Suppressor macrophage (primary cell): ENCODE measurements around the gene LTBR.
"Not testable (repeated sequence)": the region's sequence is repeated elsewhere in the genome, so short reads cannot be mapped to it uniquely, and the experiment has no call there.

Source experiments
- DNase-seq, 4 experiments: peaks; one replicate each; pipeline ENCODE4 v3.0.0-alpha.2; 2020 to 2022
- total RNA-seq, 17 experiments: gene quantifications; one replicate each; lab custom pipeline; 2026; ENCODE audit warnings: mixed read lengths in 6 of 17, inconsistent platforms in 3 of 17; lab: John Stamatoyannopoulos, UW

Gene LTBR
- total RNA-seq: 44.2 to 131 (median 69.8) reads per million in 17 experiments

DNA sequence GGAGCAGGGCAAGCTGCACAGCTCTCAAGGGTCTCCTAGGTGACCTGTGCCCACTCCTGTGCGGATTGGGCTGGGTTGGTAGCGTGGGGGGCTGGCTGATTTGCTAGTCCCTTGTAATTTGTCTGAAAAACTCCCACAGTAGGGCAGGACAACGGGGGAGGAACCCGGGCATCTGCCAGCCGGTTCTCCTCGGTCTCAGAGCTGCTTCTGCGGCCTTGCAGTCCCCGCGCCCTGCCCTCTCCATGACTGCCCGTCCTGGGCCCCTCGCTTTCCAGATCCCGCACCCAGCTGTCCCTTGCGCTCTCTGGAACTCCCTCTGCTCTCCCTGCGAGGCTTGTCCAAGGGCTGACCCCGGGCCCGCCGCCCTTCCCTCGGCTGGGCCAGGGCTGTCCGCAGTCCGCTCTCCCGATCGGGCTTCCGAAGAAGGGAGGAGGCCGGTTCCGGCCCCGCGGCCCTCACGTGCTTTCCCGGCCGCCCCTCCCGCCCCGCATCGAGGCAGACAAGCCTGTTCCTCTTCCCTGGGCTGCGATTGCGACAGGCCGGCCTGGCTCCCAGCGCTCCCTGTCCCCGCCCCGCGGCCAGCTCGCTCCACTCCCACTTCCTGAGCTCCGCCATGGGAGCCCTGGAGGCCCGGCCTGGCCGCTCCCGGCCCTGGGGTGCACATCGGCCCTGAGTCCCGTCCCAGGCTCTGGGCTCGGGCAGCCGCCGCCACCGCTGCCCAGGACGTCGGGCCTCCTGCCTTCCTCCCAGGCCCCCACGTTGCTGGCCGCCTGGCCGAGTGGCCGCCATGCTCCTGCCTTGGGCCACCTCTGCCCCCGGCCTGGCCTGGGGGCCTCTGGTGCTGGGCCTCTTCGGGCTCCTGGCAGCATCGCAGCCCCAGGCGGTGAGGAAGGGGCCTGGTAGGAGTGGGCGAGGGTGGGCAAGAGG lies at the start of gene LTBR:
Gene LTBR, plus strand, starts transcription at position 591 of the 927 bp plus-strand sequence. Its CDS starts 197 bp downstream, at position 788.
- DNase-seq: peak; percentile 95 to 99 (median 98)

- DNase-seq: no peak
Measured at GRCh38 chr12:6334359-6334758, 49.6 kb upstream of the LTBR start.

DNA sequence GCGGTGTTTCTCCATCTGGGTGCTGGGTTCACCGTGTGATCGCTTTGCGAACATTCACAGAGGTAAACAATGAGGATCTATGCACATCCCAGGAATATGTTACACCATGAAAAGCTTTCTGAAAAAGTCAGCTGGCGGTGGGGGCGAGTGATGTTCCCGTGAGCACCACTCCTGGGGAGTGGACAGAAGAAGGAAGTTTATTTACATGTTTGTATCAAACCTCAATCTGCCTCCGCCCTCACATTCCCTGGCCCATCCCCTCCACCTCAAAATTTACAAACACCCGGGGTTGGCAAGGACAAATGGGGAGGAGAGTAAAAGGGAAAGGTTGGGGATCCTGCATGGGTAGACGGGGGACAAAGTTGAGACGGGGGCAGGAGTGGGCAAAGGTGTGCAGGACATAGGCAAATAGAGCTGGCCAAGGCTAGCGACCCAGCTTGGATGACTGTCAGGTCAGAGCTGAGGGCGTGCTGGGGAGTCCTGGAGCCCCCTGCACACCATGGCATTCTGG lies 49.0 kb upstream of the LTBR start:
- peak; percentile 36 to 73 (median 52) for DNase-seq

- DNase-seq: peak; percentile 84 to 92 (median 89)
Measured at GRCh38 chr12:6335451-6336078, 48.4 kb upstream of the LTBR start.

- peak; percentile 92 to 98 (median 96) for DNase-seq
Measured at GRCh38 chr12:6336079-6336888, 47.7 kb upstream of the LTBR start.

DNA sequence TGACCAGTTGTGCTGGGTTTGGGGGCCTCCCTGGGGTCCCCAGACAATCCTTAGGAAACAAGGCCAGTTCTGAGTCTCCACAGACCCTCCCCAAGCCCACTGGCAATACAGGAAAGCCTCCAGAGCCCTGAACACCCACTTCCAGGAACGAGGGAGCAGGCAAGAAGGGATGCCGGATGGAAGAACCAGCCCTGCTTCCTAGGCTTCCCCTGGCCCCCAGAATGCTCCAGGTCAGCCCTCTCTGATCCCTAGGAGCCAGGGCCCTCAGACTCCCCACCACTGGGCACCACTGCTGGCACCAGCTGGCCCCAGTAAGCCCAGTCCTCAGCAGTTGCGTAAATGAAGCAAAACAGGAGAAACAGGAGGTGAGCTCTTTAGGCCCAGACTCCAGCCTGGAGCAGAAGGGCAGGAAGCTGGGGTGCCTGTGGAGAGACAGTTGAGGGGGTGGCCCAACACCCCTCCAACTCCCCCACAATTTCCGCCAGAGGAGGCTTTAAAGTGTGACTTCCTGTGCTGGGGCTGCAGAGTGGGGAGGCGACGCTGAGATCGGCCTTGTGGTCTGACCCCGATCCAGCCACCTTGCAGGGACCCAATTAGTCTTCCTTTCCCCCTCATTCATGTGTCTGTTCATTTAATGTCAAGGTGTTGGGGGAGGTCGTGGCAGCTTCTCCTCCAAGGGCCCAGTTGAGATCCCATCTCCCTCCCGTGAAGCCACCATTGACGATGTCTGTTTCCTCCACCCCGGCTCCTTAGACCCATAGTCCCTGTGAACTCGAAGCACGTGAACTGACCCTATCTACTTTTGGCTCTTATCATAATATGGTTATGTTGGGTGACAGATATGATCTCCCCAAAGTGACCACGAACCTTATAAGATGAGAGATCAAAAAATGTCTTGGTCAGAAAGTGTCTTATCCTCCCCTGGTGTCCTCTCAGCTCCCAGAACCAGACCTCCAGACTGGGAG lies 46.8 kb upstream of the LTBR start:
- DNase-seq: peak in 3 of 4 experiments; percentile 31 to 49 (median 48)

DNA sequence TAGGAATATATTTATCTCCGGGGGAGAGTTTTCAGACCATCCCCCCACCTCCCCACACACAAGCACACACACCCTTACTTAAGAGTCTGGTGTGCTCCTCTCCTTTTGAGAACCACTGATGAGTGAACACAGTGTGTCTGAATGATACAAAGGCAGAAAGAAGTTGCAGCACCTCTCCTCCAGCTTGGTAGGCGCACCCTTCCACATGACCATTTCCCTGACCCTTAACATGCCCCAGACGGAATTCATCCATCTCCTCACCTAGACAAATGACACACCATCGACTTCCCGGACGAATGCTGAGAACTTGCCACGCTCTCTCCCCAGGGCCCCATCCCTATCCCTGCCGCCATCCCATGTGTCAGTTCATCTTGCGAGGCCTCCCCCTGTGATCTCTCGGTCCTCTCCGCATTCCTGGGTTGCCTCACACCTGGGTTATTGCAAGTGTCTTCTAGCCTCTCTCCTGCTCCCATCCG lies 46.0 kb upstream of the LTBR start:
- DNase-seq: peak in 2 of 4 experiments; percentile 21 to 26

DNA sequence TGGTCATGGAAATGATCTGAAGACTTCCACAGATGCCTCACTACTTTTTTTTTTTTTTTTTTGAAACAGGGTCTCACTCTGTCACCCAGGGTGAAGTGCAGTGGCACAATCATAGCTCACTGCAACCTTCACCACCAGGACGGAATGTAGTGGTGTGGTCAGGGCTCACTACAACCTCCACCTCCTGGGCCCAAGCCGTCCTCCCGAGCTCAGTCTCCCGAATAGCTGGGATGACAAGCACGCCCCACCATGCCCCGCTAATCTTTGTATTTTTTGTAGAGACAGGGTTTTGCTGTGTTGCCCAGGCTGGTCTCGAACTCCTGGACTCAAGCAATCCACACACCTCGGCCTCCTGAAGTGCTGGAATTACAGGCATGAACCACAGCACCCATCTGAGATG lies 45.4 kb upstream of the LTBR start:
- DNase-seq: not testable (repeated sequence)

DNA sequence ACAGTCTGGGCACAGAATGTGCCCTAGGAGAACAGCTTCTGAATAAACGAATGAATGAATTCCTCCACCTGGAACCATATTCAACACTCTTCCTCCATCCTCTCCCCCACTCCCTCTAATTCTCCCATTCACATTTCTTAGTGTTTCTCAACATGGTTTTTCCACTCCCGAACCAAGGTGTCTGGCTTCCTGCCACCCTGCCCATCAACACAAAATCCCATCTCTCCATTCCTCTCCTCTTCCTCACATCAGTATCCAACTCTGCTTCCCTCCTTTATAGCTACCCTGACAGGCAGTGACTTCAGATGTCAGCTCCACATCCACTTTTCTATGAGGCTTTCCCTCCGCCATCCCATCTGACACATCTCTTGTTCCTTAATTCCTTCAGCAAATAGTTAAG lies 45.0 kb upstream of the LTBR start:
- peak in 1 of 4 experiments; percentile 29 for DNase-seq

- DNase-seq: peak in 3 of 4 experiments; percentile 52 to 69 (median 54)
Measured at GRCh38 chr12:6340032-6340638, 43.8 kb upstream of the LTBR start.

DNA sequence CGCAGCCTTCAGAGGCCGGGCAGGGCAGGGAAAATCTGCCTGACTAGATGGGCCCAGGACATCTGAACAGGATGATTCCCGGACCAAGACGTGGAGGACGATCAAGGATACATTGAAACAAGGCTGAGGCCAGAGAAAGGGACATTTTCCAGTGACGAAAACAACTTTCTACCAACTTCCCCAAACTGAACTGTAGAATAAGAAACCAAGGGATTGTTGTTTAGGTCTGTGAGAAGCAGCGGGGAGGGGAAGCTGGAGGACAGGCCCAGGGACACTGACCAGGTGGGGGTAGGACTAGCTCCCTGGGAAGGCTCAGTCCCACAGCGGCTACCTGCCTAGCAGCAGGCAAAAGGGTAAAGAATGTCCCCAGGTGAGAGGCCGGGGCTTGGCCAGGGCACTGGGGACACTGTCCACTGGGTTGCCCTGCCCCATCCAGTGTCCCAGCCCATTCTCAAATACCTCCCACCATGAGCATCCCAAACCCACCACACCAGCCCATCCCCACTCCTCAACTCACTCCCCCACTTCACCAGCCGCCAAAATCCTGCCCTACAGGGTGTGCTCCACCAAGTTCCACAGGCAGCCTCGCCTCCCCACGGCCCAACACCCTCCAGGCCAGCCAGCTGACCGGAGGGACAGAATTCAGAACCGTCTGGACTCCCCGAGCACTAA lies 43.1 kb upstream of the LTBR start:
- peak; percentile 70 to 84 (median 80) for DNase-seq

GRCh38 chr12:6341417-6342139 lies 42.4 kb upstream of the LTBR start, which contains the start of gene TNFRSF1A:
TSS of gene TNFRSF1A (minus strand) at chr12:6342076. CDS start at chr12:6341814, 262 bp downstream.
- DNase-seq: peak; percentile 71 to 89 (median 84)

DNA sequence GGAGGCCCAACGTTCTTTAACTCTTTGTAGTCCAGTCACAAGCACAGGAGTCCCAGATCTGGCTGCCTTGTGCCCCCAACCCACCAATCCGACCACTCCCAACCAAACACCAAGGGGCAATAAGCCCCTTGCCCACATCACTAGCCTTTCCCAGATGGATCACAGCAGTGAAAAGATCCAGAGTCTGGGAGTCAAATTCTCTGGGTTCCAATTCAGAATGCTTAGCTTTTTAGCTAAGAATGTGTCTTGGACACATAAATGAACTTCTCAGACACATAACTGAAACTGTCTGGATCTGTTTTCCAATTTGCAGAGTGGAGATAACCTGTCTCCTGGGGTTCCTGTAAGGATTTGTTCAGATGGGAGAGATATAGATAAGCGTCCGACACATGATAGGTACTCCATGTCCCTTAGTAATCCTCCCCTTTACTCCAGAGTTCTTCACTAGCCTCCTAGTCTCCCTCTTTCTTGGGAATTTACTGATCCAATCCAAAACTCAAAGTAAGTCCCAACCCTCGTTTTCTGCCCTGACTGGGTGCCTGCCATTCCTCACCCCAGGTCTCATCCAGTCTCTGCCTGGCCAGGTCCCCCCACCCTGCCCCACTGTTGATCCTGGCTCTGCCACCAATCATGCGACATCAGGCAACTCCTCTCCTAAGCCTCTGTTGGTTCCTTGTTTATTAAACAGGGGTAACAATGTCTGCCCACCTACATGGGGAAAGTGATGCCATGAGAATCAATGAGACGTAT lies 41.6 kb upstream of the LTBR start:
- DNase-seq: no peak

- DNase-seq: peak in 1 of 4 experiments; percentile 34
Measured at GRCh38 chr12:6343518-6343917, 40.4 kb upstream of the LTBR start.

- DNase-seq: not testable (repeated sequence)
Measured at GRCh38 chr12:6344101-6344660, 39.8 kb upstream of the LTBR start.

DNA sequence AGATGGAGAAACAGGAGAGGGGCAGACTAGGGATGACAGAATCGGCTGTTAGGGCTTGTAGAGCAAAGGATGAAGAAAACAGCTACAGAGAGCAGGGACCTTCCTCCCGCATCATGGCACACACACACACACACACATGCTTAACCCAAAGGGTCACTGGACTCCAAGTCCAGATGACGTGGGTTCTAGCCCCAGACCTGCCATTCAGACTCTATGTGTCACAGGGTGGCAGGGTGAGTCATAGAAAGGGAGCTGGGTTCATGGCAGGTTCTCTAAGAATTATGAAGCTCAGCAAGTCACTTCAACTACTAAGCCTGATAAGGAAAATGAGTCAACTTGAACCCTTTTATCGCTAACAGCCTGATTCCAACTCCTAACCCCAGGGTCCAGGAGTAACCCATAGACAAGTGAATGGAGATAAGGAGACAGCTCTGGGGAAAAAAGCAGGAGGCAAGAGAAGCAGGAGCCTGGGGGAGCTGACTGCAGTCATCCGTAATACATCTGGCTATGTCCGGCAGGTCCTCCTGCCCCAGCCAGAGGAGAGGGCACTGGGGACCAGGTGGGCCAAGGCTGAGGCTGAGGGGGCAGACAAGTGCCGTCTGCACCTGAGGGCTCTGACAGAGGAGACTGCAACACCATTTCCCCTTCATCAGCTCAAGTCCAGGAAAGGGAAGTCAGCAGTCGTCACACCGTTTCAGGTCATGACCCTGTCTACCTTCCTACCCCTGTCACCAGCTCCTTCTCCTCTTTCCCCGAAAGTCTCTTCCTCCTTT lies 38.5 kb upstream of the LTBR start:
- DNase-seq: peak; percentile 84 to 95 (median 86)

- DNase-seq: no peak
Measured at GRCh38 chr12:6346235-6346832, 37.6 kb upstream of the LTBR start.
